HCT116 (cell line): ENCODE results near the gene TMEM94. TPM values are rescaled to one million over a fixed set of nuclear protein-coding genes. Genes with fewer than 3 reads are reported as not detected.

Experiments used
- ATAC-seq: fragments of 200-7000 bp; cut with Tn5 transposase; 2 replicates; pipeline ENCODE4 v1.9.1; 2020; ENCODE audit warnings: mild to moderate bottlenecking, moderate library complexity
- BruUV-seq: library from RNA; stranded (reverse); fragments of 400-500 nt; replicated peaks from 2 replicates; lab custom pipeline; 2021; lab: Mats Ljungman, UMichigan
- CTCF ChIA-PET: fragments of 300-600 bp; sonication (Branson Sonifier 250); formaldehyde crosslinking; loops from one replicate; lab custom pipeline; 2021; ENCODE audit warnings: antibody characterized with exemption; lab: Charles Lee
- POLR2A ChIA-PET: fragments of 300-600, 350-600 bp; sonication (Branson Sonifier 250); formaldehyde crosslinking; loops from one replicate; lab custom pipeline; 2021; ENCODE audit warnings: antibody characterized with exemption; lab: Charles Lee
- RAD21 ChIA-PET, 2 experiments: fragments of 300-600 bp; sonication (Branson Sonifier 250); formaldehyde crosslinking; loops; one replicate each; lab custom pipeline; 2023; ENCODE audit warnings: low total read pairs in 2 of 2; ENCODE audit not compliant: uncharacterized antibody in 2 of 2, unreplicated experiment in 2 of 2, low non-redundant PET in 1 of 2; lab: Charles Lee
- DNase-seq: peaks from one replicate; pipeline ENCODE4 v3.0.0-alpha.2; 2010; ENCODE audit warnings: low read depth, low spot score
- H2AFZ ChIP-seq: fragments of 200-600 bp; shearing (Covaris generic), sonication (generic); 2 replicates; pipeline ENCODE4 v1.6.1; 2017; ENCODE audit warnings: low read depth, mixed run types, mixed read lengths, antibody characterized with exemption, low read length; ENCODE audit not compliant: poor library complexity, severe bottlenecking
- H3K27ac ChIP-seq: 2 replicates; pipeline ENCODE4 v1.5.1; 2012; ENCODE audit warnings: low read depth, low read length
- H3K27me3 ChIP-seq: fragments of 200-600 bp; sonication (generic); 2 replicates; pipeline ENCODE4 v1.6.1; 2016; ENCODE audit warnings: mixed run types, low read length, mixed read lengths; ENCODE audit not compliant: insufficient read depth
- H3K36me3 ChIP-seq, 2 experiments: fragments of 200-500 bp in 1 of 2; fragments of 200-600 bp in 1 of 2; sonication (Bioruptor generic) in 1 of 2; sonication (generic) in 1 of 2; 2 replicates each; pipeline versions ENCODE4 v1.5.1 to v1.6.1; 2014 to 2016; ENCODE audit warnings: low read length in 2 of 2, inconsistent platforms in 1 of 2, mixed read lengths in 1 of 2, mixed run types in 1 of 2; ENCODE audit not compliant: insufficient read depth in 2 of 2, control insufficient read depth in 1 of 2
- H3K4me1 ChIP-seq, 2 experiments: fragments of 200-600 bp in 1 of 2; sonication (generic) in 1 of 2; 2 replicates each; pipeline versions ENCODE4 v1.5.1 to v1.6.1; 2012 to 2017; ENCODE audit warnings: low read length in 2 of 2, inconsistent platforms in 1 of 2, mild to moderate bottlenecking in 1 of 2, mixed read lengths in 1 of 2, mixed run types in 1 of 2, moderate library complexity in 1 of 2; ENCODE audit not compliant: insufficient read depth in 2 of 2, control insufficient read depth in 1 of 2
- H3K4me2 ChIP-seq: fragments of 200-600 bp; sonication (generic); 2 replicates; pipeline ENCODE4 v1.6.1; 2017; ENCODE audit warnings: mixed run types, low read length, mixed read lengths
- H3K4me3 ChIP-seq, 2 experiments: fragments of 200-600 bp in 1 of 2; sonication (generic) in 1 of 2; replicated peaks in 1 of 2; 2 replicates each; pipeline ENCODE4 v1.5.1; 2011 to 2016; ENCODE audit warnings: low read length in 2 of 2, control low read depth in 1 of 2, low read depth in 1 of 2, mild to moderate bottlenecking in 1 of 2, mixed read lengths in 1 of 2, mixed run types in 1 of 2
- H3K79me2 ChIP-seq: fragments of 200-600 bp; sonication (generic); 2 replicates; pipeline ENCODE4 v1.6.1; 2017; ENCODE audit warnings: mild to moderate bottlenecking, mixed run types, low read length, moderate library complexity, mixed read lengths; ENCODE audit not compliant: insufficient read depth
- H3K9ac ChIP-seq: fragments of 200-600 bp; sonication (generic); 2 replicates; pipeline ENCODE4 v1.6.1; 2016; ENCODE audit warnings: low read length, mixed read lengths
- H3K9me2 ChIP-seq: fragments of 200-600 bp; sonication (generic), shearing (Covaris generic); 2 replicates; pipeline ENCODE4 v1.6.1; 2017; ENCODE audit warnings: mixed run types, mild to moderate bottlenecking, moderate library complexity; ENCODE audit not compliant: insufficient read depth
- H3K9me3 ChIP-seq, 2 experiments: fragments of 200-500 bp in 1 of 2; fragments of 200-600 bp in 1 of 2; sonication (Bioruptor generic) in 1 of 2; sonication (generic) in 1 of 2; 2 replicates each; pipeline ENCODE4 v1.6.1; 2014 to 2017; ENCODE audit warnings: low read length in 2 of 2, mixed read lengths in 2 of 2, inconsistent platforms in 1 of 2, low read depth in 1 of 2, mild to moderate bottlenecking in 1 of 2, mixed run types in 1 of 2, moderate library complexity in 1 of 2; ENCODE audit not compliant: control insufficient read depth in 1 of 2, insufficient read depth in 1 of 2
- H4K20me1 ChIP-seq: fragments of 200-600 bp; sonication (generic), shearing (Covaris generic); 2 replicates; pipeline ENCODE4 v1.6.1; 2017; ENCODE audit warnings: mixed run types, mild to moderate bottlenecking, moderate library complexity; ENCODE audit not compliant: insufficient read depth
- CBX3 ChIP-seq: IDR thresholded peaks from 2 replicates; pipeline ENCODE4 v1.6.1; 2012; ENCODE audit warnings: low read depth
- EGR1 ChIP-seq: IDR thresholded peaks from 2 replicates; pipeline ENCODE4 v1.6.1; 2012; ENCODE audit warnings: low read depth
- ELF1 ChIP-seq: IDR thresholded peaks from 2 replicates; pipeline ENCODE4 v1.6.1; 2012; ENCODE audit warnings: low read depth, borderline replicate concordance
- EZH2 ChIP-seq: fragments of 200-600 bp; sonication (generic); IDR thresholded peaks from 2 replicates; pipeline ENCODE4 v1.6.1; 2017; ENCODE audit warnings: antibody characterized with exemption, mixed run types
- EZH2phosphoT487 ChIP-seq: fragments of 200-600 bp; IDR thresholded peaks from 2 replicates; pipeline ENCODE4 v1.6.1; 2018; ENCODE audit warnings: antibody characterized with exemption, borderline replicate concordance
- JUND ChIP-seq: IDR thresholded peaks from 2 replicates; pipeline ENCODE4 v1.6.1; 2012
- POLR2A ChIP-seq: IDR thresholded peaks from 2 replicates; pipeline ENCODE4 v1.7.0; 2011; ENCODE audit warnings: borderline replicate concordance; ENCODE audit not compliant: insufficient read depth, insufficient read length; ENCODE audit errors: extremely low read depth
- POLR2AphosphoS5 ChIP-seq: IDR thresholded peaks from 2 replicates; pipeline ENCODE4 v1.6.1; 2011; ENCODE audit warnings: mild to moderate bottlenecking, low read depth, low read length, moderate library complexity
- SIN3A ChIP-seq: IDR thresholded peaks from 2 replicates; pipeline ENCODE4 v1.6.1; 2012; ENCODE audit warnings: low read depth
- SRF ChIP-seq: IDR thresholded peaks from 2 replicates; pipeline ENCODE4 v1.6.1; 2012; ENCODE audit warnings: low read depth
- TCF7L2 ChIP-seq: IDR thresholded peaks from 2 replicates; pipeline ENCODE4 v1.7.0; 2011; ENCODE audit warnings: borderline replicate concordance, inconsistent platforms; ENCODE audit not compliant: insufficient read depth, insufficient read length; ENCODE audit errors: extremely low read depth
- YY1 ChIP-seq: IDR thresholded peaks from 2 replicates; pipeline ENCODE4 v1.6.1; 2011; ENCODE audit warnings: low read length, low read depth, moderate library complexity, mild to moderate bottlenecking; ENCODE audit not compliant: insufficient replicate concordance; ENCODE audit errors: extremely low read depth
- ZFX ChIP-seq: fragments of 450-650 bp; IDR thresholded peaks from 2 replicates; pipeline ENCODE4 v1.6.1; 2017
- intact Hi-C: fragments of 100-400 bp; cut with micrococcal nuclease; formaldehyde crosslinking; loops from 2 replicates; pipeline ENCODE4 v1.10.0; 2022
- total RNA-seq: library from RNA; stranded (reverse); gene quantifications from one replicate; pipeline ENCODE4 v1.2.1, GENCODE V29; 2021; ENCODE audit not compliant: unreplicated experiment
- TF ChIP-seq, protein P1 (sequence below): IDR thresholded peaks from 2 replicates; pipeline ENCODE4 v1.6.1; 2012; ENCODE audit warnings: low read depth
- TF ChIP-seq, protein P2 (sequence below), 3 experiments: fragments of 200-600 bp in 1 of 3; sonication (generic) in 1 of 3; IDR thresholded peaks in 2 of 3; conservative IDR thresholded peaks in 1 of 3; 2 replicates each; pipeline ENCODE4 v1.5.1; 2012 to 2017; ENCODE audit warnings: low read depth in 2 of 3, low read length in 2 of 3, antibody characterized with exemption in 1 of 3, borderline replicate concordance in 1 of 3, control low read depth in 1 of 3, mild to moderate bottlenecking in 1 of 3, mixed read lengths in 1 of 3, mixed run types in 1 of 3, moderate library complexity in 1 of 3; ENCODE audit not compliant: insufficient read depth in 1 of 3
- TF ChIP-seq, protein P3 (sequence below): IDR thresholded peaks from 2 replicates; pipeline ENCODE4 v1.6.1; 2011; ENCODE audit warnings: mild to moderate bottlenecking, low read length, moderate library complexity; ENCODE audit not compliant: insufficient replicate concordance; ENCODE audit errors: extremely low read depth

The TMEM94 gene
- total RNA-seq, 1 experiment from 2014 or later: 75.4 TPM

DNA sequence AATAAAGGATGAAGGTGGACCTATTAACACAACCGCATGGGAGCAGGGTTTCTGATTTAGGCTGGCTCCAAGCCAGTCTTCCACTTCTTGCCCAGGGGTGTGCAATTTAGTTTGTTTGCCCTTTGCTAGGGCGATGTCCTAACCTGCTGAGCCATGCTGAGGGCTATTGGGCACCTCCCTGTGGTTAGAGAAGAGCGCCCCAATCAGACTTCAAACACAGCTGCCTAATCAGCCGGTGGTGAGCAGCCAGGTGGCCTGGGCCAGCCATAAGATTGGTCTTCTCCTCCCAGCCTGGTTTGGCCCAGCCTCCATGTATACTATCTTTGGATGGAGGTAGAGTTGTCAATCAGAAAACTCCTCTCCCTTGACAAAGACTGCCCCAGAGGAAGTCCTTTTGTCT is 15.7 kb downstream of the TMEM94 start:
- Histone ChIP-seq H4K20me1 (no peaks in the 10 kb centered on the region), H3K4me1 (no peaks in the 10 kb centered on the region), H3K4me3 (no peak overlapping the region), H3K79me2 (no peaks in the 10 kb centered on the region), H3K9me3 (no peaks in the 10 kb centered on the region)
- POLR2A ChIA-PET: no interaction called here
- no TSS peak for BruUV-seq
- TF ChIP-seq, protein P1, sequence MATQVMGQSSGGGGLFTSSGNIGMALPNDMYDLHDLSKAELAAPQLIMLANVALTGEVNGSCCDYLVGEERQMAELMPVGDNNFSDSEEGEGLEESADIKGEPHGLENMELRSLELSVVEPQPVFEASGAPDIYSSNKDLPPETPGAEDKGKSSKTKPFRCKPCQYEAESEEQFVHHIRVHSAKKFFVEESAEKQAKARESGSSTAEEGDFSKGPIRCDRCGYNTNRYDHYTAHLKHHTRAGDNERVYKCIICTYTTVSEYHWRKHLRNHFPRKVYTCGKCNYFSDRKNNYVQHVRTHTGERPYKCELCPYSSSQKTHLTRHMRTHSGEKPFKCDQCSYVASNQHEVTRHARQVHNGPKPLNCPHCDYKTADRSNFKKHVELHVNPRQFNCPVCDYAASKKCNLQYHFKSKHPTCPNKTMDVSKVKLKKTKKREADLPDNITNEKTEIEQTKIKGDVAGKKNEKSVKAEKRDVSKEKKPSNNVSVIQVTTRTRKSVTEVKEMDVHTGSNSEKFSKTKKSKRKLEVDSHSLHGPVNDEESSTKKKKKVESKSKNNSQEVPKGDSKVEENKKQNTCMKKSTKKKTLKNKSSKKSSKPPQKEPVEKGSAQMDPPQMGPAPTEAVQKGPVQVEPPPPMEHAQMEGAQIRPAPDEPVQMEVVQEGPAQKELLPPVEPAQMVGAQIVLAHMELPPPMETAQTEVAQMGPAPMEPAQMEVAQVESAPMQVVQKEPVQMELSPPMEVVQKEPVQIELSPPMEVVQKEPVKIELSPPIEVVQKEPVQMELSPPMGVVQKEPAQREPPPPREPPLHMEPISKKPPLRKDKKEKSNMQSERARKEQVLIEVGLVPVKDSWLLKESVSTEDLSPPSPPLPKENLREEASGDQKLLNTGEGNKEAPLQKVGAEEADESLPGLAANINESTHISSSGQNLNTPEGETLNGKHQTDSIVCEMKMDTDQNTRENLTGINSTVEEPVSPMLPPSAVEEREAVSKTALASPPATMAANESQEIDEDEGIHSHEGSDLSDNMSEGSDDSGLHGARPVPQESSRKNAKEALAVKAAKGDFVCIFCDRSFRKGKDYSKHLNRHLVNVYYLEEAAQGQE: no peak
- no peak for TF ChIP-seq CBX3
- TF ChIP-seq EGR1: no peak
- TF ChIP-seq, protein P2, sequence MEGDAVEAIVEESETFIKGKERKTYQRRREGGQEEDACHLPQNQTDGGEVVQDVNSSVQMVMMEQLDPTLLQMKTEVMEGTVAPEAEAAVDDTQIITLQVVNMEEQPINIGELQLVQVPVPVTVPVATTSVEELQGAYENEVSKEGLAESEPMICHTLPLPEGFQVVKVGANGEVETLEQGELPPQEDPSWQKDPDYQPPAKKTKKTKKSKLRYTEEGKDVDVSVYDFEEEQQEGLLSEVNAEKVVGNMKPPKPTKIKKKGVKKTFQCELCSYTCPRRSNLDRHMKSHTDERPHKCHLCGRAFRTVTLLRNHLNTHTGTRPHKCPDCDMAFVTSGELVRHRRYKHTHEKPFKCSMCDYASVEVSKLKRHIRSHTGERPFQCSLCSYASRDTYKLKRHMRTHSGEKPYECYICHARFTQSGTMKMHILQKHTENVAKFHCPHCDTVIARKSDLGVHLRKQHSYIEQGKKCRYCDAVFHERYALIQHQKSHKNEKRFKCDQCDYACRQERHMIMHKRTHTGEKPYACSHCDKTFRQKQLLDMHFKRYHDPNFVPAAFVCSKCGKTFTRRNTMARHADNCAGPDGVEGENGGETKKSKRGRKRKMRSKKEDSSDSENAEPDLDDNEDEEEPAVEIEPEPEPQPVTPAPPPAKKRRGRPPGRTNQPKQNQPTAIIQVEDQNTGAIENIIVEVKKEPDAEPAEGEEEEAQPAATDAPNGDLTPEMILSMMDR (IDR thresholded peaks at IDR 0.05 in 2 of 3, conservative IDR thresholded peaks at IDR 0.05 in 1 of 3; ENCODE audit: borderline replicate concordance in 1 of 3, insufficient read depth in 1 of 3, low read depth in 2 of 3, low read length in 2 of 3): no peak
- no peak for TF ChIP-seq POLR2AphosphoS5
- no peak for TF ChIP-seq EZH2
- no peak for TF ChIP-seq EZH2phosphoT487
- TF ChIP-seq POLR2A: no peak
- TF ChIP-seq SIN3A: no peak
- TF ChIP-seq JUND: no peak
- TF ChIP-seq TCF7L2: no peak
- TF ChIP-seq YY1: no peak
- TF ChIP-seq, protein P3, sequence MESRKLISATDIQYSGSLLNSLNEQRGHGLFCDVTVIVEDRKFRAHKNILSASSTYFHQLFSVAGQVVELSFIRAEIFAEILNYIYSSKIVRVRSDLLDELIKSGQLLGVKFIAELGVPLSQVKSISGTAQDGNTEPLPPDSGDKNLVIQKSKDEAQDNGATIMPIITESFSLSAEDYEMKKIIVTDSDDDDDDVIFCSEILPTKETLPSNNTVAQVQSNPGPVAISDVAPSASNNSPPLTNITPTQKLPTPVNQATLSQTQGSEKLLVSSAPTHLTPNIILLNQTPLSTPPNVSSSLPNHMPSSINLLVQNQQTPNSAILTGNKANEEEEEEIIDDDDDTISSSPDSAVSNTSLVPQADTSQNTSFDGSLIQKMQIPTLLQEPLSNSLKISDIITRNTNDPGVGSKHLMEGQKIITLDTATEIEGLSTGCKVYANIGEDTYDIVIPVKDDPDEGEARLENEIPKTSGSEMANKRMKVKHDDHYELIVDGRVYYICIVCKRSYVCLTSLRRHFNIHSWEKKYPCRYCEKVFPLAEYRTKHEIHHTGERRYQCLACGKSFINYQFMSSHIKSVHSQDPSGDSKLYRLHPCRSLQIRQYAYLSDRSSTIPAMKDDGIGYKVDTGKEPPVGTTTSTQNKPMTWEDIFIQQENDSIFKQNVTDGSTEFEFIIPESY: no peak
- no peak for TF ChIP-seq ELF1
- no peak for TF ChIP-seq ZFX
- TF ChIP-seq SRF: no peak
- TF ChIP-seq, all 23 proteins: peak for 0
- H3K4me2 ChIP-seq: no peak overlapping the region
- H2AFZ ChIP-seq: no peak overlapping the region
- intact Hi-C loops: no loop called here
- no peak overlapping the region for H3K9ac ChIP-seq
- no peaks in the 10 kb centered on the region for H3K36me3 ChIP-seq
- RAD21 ChIA-PET: no interaction called here
- DNase-seq (no peak), ATAC-seq (peak; percentile 61)
- H3K27me3 ChIP-seq: no peaks in the 10 kb centered on the region
- CTCF ChIA-PET: interaction anchor here (1.1 kb wide), 1 partner anchor 44 kb away, joined by 3 read pairs; the partner anchor contains the start of gene TSEN54
- H3K27ac ChIP-seq: no peak overlapping the region
- H3K9me2 ChIP-seq: no peaks in the 10 kb centered on the region
